Activated T-cell treated with anti-CD3 and anti-CD28 coated beads for 24 hours (primary cell): ENCODE measurements around the gene DPH6.
"Not testable (repeated sequence)": the region's sequence is repeated elsewhere in the genome, so short reads cannot be mapped to it uniquely, and the experiment has no call there.

Experiments used
- DNase-seq: peaks from one replicate; pipeline ENCODE4 v3.0.0-alpha.2; 2020; ENCODE audit warnings: low read depth

The DPH6 gene

DNA sequence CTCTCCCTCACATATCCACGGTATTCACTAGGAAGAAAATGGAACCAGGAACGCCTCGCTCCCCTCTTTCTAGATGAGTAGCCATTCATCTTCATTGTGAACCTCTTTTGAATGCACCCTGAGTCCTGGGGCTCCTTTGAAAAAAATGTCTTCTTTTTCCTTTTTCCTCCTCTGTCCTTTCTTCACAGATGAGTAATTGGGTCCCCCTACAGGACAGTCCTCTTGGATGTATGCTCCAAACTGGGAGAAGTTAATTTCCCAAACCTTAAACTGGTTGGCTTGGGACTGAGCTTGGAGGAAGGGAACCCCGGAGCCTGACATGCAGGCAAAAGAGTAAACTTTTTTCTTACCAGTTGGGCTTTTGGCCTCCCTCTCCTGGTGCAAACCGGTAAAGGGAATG is 108.8 kb downstream of the DPH6 start:
- DNase-seq: no peak

DNA sequence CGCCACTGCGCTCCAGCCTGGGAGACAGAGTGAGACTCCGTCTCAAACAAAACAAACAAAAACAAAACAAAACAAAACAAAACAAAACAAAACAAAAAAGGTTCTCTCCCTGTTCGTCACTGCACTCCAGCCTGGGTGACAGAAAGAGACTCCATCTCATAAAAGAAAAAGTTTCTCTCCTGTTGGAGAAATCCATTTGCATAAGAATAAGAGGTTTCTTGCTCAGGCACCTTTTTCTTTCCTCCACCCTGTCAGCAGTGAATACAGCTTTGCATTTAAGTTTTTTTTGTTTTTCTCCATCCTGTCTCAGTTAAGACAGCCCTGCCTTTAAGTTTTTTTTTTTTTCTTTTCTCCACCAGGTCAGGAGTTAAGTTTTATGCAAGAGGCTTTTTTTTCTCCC is 109.5 kb downstream of the DPH6 start:
- no peak for DNase-seq

DNA sequence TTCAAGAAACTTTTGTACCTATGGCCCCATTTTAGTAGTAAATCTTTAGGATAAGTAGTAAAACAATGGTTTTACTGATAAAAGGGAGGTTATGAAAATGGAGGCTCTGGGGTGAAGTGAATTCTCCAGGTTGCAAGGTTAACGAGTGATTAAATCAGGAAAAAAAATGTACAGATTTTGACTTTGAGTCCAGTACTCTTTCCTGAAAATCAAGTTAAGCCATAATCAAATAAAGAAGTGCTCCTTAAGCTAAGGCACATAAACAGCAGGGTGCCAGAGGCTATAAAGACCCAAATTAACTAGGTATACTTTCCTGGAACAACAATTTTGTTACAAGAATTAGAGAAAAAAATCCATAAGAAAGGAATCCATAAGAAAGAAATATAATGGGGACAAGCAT is 114.7 kb downstream of the DPH6 start:
- no peak for DNase-seq

DNA sequence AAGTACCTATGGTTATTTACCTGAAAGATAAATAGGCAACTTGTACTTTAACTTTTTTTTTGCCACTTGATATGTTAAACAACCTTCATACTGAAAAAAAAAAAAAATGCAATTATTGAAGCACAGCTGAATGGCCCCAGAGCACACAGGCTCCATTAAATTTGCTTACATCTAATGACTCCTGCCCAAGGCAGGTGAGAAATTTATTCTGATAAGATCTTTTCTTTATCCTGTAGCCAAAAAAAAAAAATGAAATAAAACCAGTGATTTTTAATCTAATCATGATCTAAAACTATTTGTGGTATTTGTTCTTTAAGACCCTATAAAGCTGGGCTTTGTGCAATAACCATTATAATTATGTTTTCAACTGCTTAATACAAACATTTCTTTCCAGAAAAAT is 115.7 kb downstream of the DPH6 start:
- no peak for DNase-seq

DNA sequence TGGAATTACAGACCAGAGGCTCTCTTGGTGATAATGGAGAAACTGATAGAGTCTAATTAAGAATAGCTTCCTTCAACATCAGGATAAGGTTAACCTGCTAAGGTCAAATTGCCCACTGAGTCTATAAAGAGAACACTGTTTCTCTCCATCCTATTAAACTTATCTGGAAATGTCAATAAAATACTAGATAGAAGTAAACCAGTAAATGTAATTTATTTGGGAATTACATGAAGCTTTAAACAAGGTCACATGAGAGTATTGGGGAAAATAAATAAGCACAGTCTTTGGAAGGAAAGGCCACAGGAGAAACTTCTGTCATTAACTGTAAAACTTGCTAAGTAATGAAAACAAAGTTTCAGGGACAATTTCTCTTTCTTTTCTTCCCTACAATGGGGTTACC is 118.5 kb downstream of the DPH6 start:
- DNase-seq: no peak

DNA sequence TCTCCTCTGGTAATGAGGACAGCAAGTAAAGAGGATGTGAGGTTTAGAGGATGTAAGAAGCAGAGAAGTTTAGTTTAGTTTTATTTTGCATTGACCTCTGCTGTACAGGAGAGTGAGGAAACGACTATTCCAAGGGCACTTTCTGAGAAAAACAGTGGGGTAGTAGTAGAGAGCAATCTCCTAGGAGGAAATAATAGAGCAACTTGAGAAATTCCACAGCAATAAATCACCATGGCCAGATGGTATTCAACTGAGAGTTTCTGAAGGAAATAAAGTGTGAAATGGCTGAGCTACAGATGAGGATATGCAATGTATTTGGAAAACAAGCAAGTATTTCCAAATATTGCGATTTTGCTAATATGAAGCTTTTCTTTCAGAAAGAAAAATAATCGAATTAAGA is 118.9 kb downstream of the DPH6 start:
- DNase-seq: no peak

DNA sequence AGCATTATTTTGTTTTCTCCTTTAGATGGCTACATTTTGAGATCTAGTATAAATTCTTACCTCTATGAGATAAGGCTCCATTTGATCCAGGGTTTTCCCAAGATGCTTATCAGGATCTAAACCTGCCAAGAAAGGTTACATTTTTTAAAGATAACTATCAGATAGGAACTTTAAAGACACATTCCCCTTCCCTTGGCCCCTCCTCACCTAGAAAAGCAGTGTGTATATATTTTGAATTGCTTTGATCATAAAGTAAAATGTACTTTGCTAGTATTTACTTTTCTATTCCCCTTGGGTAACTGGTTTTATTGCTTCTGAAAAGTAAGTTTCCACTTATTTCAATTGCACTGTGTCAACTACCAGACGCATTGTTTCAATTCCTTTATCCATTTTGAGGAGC is 135.2 kb downstream of the DPH6 start:
- no peak for DNase-seq

DNA sequence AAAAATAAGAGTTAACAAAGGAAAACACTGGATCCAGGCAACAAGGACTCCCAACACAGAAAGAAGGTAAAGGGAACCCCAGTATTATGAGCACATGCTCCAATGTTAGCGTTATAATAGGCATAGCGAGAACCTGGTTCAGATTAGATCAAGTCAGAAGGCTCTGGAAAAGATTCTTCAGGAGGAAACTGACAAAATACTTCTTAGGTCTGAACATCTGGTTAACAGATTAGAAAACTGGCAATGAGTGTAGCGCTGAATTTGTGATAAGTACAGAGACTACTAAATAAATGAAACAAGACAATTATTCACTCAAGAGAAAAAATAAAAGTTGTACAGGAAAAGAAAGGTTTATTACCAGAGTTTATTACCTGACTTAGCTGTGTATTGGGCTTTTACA is 146.1 kb downstream of the DPH6 start:
- no peak for DNase-seq

DNA sequence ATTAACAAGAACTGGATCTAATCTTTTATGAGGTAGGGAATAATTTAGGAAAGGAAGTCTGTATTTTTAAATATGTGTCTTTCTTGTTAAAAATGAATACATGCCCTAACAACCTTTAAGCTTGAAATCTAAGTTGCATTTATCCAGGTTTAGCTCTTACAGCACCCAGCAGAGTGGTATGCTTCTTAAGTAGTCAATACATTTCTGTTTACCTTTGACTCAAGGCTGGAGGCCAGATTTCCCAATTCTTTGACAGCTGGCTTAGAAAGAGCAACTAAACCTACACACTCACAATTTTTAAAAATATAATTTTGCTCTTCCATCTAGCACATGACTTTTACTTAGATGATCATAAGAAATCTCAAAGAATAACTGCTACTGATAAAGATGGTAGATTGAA is 148.9 kb downstream of the DPH6 start:
- no peak for DNase-seq

DNA sequence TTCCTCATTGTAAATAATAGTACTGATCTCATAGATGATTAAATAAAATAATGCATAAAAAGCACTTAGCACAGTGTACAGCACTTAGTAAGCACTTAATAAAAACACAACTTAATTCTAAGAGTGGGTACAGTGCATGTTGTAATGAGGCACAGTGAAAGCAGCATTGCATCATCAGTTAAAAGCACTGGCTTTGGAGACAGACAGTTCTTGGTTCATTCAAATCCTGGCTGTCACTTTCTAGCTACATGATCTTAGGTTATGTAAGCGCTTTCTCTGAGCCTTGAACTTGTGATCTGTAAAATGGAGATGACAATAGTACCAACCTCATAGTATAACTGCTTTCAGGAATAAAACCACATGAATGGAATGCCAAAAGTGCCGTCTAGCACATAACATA is 151.5 kb downstream of the DPH6 start:
- no peak for DNase-seq

DNA sequence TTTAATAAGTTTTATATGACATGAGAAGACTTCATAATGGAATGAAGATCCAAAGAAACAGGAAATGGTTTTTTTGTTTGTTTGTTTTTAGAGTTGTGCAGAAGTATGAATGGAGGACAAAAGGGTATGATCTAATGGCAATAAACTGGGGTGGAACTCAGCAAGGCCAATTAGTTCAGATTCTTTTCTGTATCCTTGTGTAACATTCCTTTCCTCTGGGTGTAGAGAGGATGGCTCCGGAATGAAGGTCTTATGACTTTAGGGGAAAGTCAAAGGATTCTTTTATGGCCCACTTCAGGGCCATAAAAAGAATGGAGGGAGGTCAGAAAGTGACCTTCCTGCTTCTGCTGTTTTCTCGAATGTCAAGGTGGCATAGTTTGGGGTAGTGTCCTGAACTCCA is 152.6 kb downstream of the DPH6 start:
- no peak for DNase-seq

DNA sequence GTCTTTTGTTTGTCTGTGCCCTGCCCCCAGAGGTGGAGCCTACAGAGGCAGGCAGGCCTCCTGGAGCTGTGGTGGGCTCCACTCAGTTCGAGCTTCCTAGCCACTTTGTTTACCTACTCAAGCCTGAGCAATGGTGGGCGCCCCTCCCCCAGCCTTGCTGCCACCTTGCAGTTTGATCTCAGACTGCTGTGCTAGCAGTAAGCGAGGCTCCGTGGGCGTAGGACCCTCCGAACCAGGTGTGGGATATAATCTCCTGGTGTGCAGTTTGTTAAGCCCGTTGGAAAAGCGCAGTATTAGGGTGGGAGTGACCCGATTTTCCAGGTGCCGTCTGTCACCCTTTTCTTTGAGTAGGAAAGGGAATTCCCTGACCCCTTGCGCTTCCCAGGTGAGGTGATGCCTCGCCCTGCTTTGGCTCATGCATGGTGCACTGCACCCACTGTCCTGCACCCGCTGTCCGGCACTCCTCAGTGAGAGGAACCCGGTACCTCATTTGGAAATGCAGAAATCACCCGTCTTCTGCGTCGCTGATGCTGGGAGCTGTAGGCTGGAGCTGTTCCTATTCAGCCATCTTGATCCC is 154.5 kb downstream of the DPH6 start:
- DNase-seq: not testable (repeated sequence)

DNA sequence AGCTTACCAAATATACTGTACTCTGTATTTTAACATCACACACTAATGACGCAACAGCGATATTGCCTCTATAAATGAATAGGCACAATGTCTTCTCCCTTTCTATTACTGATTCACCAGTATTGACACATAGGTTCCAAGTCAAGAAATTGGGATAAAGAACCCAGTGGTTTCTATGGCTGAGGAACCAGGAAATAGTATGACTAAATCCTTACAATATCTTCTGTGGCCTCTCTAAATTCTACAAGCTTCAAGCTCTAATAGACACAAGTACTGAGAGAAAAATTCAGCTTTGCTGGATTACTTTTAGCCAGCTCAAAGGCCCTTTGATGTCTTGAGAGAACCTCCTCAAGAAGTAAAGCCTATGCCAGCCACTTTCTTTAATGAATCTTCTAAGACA is 162.5 kb downstream of the DPH6 start:
- no peak for DNase-seq

DNA sequence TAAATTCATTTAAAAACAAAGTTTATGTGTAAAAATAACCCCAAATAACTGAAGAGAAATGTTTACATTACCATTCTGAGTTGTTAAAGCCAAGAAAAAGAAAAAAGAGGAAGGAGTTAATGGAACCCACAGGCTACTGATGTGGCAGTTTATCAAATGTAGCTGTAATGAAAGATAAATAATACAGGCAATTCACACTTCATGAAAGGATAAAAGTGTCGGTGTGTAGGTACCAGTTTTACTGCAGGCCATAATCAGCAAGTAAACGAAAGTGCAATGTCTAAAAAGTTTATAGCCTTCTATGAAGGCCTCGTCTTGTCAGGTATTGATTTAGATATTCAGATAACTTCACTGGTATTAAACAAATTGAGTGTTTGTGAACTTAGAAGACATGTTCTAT is 164.6 kb downstream of the DPH6 start:
- no peak for DNase-seq

DNA sequence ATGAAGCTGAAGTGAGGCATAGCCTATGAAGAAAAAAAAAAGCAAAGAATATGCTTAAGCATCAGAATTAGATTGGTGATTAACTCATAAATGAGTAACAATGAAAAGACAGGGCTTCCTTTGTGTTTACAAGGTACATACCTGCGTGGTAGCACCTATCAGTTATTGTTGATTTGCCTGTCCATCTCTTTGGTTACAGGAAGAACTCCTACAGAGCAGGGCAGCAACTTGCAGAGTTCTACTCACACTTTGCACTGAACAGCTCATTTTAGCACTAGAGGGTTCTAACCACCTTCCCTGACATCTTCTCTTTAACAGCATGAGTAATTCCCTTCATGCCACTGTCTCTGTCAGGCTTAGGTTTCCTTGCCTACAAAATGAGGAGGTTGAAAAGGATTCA is 166.0 kb downstream of the DPH6 start:
- no peak for DNase-seq

DNA sequence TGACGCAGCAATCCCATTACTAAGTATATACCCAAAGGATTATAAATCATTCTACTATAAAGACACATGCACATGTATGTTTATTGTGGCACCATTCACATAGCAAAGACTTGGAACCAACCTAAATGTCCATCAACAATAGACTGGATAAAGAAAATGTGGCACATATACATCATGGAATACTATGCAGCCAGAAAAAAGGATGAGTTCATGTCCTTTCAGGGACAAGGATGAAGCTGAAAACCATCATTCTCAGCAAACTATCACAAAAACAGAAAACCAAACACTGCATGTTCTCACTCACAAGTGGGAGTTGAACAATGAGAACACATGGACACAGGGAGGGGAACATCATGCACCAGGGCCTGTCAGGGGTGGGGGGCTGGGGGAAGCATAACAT is 167.5 kb downstream of the DPH6 start:
- DNase-seq: not testable (repeated sequence)

DNA sequence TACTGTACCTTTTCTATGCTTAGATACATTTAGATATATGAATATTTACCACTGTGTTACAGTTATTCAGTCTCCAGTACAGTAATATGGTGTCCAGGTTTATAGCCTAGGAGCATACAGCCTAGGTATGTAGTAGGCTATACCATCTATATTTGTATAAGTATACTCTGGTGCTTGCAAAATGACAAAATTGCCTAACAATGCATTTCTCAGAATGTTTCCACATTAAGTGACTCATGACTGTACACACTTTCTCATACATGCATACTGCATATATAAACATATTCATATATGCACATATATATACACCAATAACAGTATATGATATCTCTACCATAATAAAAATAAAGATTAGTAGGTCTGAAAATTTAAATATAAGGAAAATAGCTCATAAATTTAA is 169.3 kb downstream of the DPH6 start:
- DNase-seq: no peak

DNA sequence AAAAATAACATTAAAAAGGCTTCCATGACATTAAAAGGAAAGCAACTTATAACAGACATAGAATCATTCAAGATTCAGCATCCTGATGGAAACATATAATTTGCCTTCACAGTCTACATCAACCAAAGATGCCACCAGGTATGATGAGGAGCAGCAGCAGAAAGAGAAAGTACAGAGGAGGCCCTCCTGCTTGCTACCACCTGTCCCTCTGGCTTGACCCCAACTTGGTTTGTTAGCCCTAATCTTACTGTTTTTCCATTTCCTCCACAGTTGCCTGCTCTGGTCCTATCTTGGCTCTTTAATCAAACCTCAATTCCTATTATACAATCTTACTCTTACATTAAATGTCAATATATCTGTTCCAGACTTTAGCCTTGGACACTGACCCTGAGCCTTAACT is 171.3 kb downstream of the DPH6 start:
- no peak for DNase-seq

DNA sequence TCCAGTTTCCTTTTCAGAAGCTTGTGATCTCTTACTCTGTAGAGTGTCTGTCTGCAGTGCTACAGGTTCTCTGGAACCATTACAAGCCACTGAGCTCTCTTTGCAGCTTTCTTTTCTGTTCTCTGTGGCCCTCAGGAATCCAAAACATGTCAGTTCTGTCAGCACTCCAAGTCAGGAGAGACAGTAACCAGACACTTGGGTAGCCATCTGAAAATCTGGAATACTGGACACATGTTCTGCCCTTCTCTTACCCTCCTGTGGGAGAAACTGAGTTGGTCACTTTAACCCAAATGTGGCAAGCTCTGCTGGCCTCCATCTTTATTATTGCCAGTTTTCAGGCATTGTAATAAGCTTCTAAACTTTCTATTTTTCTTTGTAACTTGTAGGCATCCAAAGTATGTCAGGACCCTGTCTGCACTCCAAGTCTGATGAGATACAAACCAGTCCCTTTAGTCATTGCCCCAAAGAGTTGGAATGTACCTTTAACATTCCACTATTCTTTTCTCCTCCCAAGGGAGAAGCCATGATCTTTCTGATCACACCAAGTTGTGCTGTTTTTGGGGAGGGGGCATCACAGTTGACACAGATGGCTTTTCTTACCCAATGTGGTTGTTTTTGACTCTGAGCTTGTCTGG is 183.7 kb downstream of the DPH6 start:
- DNase-seq: no peak

DNA sequence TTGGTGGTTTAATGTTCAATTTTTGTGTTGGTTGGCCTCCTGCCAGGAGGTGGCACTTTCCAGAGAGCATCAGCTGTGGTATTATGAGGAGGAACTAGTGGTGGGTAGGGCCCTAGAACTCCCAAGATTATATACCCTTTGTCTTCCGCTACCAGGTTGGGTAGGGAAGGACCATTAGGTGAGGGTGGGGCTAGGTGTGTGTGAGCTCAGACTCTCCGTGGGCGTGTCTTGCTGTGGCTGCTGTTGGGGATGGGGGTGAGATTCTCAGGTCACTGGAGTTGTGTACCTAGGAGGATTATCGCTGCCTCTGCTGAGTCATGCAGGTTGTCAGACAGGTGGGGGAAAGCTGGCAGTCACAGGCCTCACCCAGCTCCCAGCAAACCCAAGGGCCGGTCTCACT is 187.1 kb downstream of the DPH6 start:
- DNase-seq: no peak

DNA sequence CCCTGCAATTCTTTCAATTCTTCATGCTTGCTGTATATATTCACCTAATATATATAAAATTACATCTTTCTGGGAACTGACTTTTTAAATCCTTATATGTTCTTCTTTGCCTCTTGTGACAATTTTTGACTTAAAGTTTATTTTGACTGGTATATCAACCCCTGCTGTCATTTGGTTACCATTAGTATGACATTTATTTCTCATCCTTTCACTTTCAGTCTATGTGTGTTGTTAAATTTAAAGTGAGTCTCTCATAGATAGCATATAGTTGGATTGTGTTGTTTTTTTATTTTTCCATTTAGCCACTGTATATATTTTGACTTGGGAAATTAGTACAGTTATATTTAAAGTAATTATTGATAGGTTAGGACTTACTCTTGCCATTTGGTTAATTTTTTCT is 194.9 kb downstream of the DPH6 start:
- DNase-seq: no peak

DNA sequence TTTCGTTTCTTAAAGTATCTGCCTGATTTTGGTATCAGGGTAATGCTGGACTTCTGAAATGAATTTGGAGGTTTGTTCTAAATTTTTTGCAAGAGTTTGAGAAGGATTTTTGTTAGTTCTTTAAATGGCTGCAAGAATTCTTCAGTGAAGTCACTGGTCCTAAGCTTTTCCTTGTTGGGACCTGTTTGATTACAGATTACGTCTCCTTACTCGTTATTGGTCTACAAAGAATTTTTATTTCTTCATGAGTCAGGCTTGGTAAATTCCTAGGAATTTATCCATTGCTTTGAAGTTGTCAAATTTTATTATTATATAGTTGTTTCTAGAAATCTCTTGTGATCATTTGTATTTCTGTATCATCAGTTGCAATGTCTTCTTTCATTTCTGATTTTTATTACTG is 196.0 kb downstream of the DPH6 start:
- DNase-seq: no peak

DNA sequence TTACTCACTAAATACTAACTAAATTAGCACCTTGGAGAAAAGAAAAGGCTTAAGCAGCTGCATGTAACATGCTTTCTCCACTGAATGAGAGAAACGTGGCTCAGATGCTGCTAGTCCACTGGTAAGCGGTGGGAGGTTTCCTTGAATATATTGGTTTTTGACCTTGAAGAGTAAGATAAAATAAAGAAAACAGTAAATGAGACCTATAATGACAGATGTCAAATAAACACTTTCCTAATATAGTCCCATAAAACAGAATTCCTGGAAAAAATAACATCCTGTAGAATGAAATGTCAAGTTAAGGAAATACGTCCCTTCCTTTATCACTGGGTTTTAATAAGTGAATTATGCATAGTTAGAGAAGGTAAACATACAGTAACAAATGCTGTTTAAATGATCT is 215.0 kb downstream of the DPH6 start:
- DNase-seq: no peak

DNA sequence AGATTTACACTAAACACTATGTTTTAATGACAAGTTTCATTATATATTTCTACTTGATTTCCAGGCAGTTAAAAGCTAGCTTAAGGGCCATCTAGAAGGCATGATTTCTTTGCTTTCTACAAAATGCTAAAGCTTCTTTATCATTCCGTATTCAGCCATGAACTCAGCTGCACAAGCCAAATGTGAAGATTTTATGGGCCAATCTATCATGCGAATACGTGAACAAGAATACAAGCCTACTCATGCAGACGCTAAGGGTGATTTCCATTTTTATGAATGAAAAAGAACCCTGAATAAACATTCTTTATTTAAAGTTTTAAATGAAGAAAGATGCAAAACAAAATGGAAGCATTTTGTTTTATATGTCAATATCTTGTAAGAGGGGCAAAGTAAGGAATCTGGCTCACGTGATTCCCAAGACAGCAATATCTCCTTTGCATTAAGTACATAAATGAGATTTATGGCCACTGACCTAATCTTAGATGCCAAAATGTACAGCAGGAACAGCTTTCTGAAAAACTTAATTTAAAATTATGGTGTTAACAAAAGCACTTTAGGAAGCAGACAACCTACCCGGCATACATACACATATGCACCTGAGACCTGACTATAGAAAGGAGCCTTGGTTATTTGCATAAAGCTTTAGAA is 215.8 kb downstream of the DPH6 start:
- DNase-seq: no peak
